HS-5 (cell line): ENCODE results near the gene ITLN2.
A peak's percentile ranks its signal among the peaks of the same experiment; 100 is the strongest.
"Not testable (repeated sequence)": the region's sequence is repeated elsewhere in the genome, so short reads cannot be mapped to it uniquely, and the experiment has no call there.

ENCODE experiments used
- DNase-seq: peaks from one replicate; pipeline ENCODE4 v3.0.0-alpha.2; 2012; ENCODE audit warnings: low read depth

The ITLN2 gene

DNA sequence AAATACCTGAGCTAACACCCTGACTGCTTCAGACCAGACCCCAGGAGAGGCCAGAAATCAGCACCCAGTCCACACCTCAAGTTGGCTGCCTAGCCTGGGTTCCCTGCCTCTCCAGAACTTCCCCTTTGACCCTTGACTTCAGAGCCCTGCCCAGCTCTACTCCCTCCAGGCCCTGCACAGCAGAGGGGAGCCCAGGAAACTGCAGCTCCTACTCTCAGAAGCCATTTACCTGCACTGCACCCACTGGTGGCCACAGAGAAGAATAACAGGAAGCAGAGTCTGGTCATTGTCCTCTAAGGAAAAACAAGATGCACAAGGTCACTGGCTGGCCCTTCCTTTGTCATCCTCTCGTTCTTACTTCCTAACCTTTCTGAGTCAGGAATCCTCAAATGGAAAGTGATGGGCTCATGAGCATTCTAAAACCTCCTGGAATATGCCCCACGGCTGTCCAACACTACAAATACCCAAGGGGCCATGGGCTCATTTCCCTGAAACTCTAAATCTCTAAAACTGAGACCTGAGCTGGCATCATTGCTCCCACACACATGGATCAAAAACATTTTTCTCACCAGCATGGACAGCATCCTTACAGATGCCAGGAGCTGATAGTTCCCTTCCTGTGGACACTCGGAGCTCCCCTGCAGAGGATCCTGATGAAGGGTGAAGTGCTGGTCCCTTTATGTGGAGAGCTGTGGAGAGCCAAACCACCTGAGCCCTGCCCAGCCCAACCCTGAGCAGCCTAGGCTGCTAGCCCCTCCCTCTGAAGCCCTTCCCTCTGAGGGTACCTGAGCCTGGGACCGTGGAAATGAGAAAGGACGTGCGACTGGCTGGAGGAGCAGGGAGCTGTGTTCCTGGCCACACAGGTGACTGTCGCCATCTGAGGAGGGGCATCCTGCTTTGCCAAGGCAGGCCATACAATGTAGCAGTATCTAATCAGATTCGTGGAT lies at the start of gene ITLN2:
Gene ITLN2, minus strand, starts transcription at position 652 of the 947 bp plus-strand sequence. Its CDS starts 68 bp downstream, at position 584.
- DNase-seq, result no peak

DNA sequence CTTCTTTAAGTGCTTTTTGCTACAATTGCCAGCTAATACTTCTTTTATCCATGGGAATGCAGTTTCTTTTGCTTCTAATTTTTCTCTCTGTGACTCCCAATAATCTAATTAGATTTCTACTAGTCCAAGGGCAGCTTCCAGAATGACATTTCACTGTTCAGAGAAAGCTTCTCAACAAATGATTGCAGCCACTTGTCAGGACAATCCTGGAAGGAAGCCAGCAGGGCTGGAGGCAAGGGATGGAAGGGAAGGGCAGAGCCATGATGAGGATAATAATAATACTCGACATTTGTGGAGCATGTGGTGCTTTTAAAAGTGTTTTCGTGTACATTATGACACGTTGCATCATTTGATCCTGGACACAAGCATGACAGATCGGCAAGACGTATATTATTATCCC lies 46.9 kb upstream of the ITLN2 start:
- no peak for DNase-seq

DNA sequence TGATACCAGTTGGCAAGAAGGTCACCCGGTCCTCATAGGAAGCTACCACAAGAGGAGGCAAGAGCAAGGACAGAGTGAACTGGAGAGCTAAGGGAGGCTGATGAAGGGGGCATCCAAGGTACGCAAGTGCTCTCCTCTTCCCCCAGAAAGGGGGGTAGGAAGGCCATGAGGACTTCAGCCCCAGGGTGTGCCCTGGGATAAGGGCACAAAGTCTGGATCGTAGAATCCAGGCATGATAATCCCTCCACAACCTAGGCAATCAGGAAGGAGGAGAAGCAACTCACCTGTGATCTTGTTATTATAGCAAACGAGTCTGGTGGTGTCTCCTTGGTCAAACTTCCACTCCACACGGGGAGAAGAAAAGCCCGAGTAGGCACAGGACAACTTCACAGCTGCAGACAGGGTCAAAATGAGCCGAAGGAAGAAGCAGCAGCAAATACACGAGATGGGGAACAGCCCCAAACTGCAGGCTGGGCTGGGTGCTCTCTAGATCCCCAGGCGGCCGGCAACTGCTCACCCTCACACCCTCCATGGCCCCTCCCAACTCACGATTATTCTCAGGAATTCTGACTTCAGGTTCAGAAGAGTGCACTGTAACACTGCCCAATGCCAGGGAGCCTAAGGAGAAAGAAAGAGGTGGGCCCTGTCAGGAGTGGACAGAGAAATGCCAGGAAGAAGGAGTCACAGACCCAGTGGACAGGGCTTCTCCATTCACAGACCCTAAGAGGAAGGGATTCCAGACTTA lies 46.3 kb upstream of the ITLN2 start:
- DNase-seq, result no peak

DNA sequence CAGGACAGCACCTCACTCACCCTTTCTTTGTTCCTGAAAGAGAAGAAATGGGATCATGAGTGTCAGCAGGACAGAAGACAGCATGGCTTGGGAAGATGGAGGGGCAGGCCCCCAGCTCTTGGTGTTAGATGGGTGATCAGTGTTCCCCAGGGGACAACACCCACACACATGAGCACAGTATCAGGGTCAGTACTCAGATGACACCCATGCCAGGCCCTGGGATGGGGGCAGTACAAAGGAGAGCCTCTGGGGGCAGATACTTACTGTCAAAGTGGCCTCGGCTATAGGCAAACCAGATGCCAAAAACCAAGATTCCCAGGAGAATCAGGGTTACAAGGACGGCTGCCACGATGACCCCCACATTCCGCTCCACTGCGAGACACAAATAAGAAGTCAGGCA lies 44.8 kb upstream of the ITLN2 start:
- no peak for DNase-seq

DNA sequence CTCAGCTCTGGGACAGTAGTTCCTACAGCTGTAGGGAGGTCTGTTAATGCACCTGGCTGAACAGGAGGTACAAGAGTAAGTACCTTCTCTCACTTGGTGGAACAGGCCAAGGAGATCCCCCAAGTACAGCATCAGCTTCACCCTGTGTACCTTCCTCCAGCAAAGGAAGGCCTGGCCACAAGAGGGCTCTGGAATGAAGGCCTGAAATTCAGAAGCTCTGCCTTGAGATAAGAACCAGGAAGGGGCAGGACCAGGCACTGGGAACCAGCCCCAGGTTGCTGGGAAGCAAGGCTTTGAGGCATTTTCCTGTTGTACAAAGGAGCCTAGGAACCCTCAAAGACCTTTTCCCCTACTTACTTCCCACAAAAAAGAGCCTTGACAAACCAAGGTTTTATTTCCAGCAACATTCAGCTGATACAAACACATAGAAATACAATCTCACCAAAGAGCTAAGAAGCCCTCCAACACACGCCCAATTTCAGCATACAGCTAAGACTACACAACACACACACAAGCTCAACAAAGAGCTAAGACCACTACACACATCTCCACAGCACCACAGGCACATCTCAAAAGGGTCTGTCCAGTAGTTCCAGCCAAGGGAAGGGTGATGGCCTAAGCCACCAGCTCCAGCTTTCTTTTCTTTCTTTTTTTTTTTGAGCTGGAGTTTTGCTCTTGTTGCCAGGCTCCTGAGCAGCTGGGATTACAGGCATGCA lies 42.9 kb upstream of the ITLN2 start:
- no peak for DNase-seq

DNA sequence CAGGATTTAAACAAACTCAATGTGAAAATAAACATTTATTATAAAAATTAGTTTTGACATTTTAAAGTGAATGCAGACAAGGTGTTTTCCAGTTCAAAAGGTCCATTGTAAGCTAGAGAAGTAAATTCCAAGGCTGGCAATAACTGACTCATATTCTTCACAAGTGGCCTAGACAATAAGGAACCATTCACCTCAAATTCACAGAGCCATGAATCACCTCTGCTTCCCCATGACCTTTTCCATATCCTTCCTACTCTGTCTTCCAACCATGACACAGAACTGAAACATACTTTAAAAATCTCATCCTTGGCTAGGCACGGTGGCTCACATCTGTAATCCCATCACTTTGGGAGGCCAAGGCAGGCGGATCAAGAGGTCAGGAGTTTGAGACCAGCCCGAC lies 41.6 kb upstream of the ITLN2 start:
- DNase-seq, result peak; percentile 62

DNA sequence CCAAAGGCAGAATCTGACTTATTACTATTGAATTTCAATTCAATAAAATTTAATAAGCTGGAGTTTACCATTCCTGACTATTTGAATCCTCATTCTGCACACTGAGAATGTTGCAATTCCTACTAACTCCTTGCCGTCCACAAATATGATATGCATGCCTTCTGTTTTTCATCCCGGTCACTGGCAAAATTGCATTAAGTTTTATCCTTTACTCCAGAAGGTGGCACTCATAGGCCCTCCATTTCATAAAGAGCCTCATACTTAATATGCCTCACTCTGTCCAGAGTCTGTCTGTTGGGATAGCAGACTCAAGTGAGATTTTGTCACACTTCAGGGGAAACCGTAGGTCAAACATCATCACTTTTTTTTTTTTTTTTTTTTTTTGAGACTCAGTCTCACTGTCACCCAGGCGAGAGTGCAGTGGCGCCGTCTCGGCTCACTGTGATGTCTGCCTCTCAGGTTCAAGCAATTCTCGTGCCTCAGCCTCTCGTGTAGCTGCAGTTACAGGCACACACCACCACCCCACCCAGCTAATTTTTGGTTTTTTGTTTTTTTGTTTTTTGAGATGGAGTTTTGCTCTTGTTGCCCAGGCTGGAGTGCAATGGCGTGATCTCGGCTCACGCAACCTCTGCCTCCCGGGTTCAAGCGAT lies 39.1 kb upstream of the ITLN2 start:
- peak; percentile 37 for DNase-seq

DNA sequence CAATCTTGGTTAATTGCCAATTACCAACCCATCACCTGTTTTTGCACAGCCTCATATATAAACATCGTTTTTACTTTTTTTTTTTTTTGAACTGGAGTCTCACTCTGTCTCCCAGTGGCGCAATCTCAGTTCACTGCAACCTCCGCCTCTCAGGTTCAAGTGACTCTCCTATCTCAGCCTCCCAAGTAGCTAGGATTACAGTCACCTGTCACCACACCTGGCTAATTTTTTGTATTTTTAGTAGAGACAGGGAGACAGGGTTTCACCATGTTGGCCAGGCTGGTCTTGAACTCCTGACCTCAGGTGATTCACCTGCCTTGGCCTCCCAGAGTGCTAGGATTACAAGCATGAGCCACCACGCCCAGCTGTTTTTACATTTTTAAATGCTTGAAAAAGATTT lies 37.4 kb upstream of the ITLN2 start:
- DNase-seq, result not testable (repeated sequence)

DNA sequence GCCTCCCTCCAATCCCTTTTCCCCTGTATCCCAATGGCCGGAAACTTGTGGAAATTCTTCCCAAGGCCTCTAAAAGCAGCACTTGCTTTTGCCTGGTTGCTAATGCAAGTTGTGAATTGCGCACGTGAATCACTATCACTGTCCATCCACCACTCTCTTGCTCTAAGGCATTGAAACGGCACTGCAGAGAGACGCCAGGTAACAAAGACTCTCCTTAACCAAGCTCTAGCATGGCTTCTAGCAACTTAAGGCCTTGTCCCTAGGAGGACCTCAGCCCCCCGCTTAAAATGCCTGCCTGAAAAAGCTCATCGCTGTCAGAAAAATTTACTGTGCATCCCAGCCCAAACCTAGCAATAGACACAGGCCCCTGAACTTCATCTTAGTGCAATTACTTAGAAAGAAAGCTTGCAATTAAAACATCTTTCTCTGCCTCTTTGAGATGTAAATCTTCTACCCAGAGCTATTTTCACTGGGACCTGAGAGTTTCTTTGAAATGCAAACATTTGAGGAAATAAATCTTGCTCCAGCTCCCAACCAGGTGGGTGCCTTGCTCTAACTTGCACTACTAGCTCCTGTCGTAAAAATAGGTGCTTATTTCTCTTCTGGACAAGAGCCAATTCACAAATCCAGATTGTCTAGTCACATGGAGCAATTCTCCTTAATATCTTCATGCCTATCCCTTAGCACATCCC lies 32.9 kb upstream of the ITLN2 start:
- DNase-seq, result no peak

DNA sequence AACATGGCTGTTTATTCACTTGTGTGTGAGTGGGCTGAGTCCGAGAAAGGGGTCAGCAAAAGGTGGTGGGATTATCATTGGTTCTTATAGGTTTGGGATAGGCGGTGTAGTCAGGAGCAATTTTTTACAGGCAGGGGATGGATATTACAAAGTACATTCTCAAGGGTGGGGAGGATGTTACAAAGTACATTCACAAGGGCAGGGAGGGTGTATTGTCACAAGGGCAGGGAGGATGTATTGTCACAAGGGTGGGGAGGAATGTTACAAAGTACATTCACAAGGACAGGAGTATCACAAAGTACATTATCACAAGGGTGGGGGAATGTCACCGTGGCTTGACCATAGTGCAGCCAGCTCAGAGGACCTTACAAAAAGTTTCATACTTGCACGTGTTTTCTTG lies 31.1 kb upstream of the ITLN2 start:
- DNase-seq, result no peak

DNA sequence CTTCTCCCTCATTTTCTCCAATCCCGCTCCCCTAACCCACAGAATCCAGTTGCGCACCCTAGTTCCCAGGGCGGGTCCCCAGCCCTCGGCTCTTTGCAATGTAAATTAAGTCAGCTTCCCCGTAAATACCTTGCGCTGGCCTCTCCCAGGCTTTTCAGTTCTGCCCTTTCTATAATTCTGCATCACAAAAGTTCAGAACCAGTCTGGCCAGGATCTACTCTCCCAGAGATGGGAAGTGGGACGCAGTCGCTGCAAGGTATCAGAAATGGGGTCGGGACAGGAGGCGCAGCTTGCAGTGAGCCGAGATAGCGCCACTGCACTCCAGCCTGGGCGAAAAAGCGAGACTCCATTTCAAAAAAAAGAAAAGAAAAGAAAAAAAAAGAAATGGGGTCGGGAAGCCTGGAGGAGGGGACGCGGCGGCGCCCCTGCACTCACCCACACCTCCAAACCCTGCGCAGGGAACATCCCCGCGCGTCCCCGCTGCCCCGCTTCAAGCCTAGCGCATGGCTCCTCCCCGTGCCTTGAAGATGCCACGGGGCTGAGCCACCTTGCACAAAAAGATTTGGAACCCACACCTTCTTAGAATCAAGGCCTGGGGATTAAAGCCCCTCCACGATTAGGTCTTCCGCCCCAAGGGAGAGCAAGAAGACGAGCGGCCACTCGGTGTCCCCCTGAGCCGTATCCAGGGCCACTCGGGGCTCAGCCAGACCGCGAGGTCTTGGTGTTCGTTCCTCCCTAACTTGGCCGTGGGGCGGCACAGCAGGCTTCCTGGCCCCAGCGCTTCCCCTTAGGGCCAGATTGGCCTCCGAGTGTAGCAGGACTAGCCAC lies 27.2 kb upstream of the ITLN2 start:
- no peak for DNase-seq

DNA sequence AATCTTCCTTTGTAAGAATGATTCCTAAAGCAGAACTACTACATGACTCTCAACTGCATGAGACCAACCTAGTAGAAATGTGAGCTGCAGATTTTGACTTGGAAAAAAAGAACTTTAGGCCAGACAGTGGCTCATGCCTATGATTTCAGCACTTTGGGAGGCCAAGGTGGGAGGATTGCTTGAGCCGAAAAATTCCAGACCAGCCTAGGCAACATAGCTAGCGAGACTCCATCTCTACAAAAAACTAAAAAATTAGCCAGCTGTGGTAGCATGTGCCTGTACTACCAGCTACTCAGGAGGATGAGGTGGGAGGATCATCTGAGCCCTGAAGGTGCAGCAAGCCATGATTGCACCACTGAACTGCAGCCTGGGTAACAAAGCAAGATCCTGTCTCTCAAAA lies 24.7 kb upstream of the ITLN2 start:
- DNase-seq, result no peak

DNA sequence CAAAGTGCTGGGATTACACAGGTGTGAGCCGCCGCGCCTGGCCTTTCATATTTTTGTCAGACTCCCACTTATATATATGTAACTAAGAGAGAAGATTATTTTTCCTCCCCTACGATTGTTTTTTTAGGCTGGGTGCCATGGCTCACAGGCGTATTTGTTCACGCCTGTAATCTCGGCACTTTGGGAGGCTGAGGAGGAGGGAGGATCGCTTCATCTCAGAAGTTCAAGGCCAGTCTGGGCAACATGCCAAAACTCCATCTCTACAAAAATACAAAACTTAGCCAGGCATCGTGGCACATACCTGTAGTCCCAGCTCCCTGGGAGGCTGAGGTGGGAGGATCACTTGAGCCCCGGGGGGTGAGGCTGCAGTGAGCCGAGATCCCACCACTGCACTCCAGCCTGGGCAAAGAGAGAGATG lies 23.9 kb upstream of the ITLN2 start:
- no peak for DNase-seq

DNA sequence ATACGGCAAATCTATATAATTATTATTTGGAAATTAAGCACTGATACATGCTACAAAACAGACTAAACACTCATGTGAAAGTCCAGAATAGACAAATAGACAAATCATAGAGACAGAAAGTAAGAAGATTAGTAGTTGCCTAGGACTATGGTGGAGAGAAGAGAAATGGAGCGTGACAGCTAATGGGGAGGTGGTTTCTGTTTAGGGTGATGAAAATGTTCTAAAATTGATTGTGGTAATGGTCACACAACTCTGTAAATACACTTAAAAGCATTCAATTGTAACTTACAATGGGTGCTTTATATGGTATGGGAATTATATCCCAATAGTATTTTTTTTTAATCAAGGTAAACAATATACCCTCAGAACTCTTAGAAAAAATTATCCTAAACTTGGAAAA lies 20.4 kb upstream of the ITLN2 start:
- DNase-seq, result no peak

DNA sequence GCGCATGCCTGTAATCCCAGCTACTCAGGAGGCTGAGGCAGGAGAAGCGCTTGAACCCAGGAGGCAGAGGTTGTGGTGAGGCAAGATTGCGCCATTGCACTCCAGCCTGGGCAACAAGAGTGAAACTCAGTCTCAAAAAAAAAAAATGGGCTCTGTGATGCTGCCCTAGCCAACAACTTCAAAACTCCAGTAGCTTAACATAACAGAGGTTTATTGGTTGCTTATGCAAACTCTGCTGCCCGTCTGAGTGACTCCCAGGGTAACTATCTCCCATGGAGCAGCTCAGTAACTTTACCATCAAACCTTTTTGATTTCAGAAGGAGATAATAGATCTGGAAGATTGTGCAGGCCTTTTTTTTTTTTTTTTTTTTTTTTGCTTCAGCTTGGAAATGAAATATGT lies 18.9 kb upstream of the ITLN2 start:
- no peak for DNase-seq

DNA sequence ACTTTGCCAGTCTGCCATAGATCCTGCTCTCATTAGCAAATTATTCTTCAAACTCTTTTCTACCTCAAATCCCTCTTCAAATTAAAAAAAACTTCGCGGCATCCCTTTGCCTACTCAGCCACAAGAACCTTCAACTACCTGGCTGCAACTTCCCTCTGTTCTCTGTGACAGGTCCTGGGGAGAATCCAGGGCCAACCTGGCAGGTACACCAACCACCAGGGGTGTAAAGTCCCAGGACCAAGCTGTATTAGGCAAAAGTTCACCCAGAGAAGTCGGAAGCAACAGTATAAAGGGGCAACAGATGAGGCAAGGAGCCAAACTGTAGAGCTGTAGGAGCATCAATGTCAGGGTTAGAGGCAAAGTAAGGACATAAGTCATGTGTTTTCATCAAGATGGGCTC lies 18.3 kb upstream of the ITLN2 start:
- DNase-seq, result no peak

DNA sequence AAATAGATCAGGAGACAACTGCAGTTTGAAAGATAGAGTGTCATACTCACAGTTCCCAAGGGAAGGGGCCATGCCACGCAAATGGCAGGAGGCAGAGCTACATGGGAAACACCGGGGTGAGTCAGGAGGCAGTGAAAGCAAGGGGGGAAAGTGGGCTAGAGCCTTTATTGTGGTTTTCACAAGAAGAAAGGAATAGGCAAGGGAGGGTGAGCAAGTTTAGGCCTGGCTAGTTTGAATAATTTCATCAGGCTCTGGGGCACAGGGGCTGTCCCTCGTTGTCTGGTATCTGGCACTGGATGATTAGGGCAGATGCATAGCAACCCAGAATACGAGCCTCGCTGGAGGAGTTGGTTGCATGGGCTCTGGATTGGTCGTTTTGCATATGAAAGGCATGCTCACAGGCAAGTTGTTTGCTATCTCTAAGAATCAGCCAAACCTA lies 17.0 kb upstream of the ITLN2 start:
- no peak for DNase-seq

DNA sequence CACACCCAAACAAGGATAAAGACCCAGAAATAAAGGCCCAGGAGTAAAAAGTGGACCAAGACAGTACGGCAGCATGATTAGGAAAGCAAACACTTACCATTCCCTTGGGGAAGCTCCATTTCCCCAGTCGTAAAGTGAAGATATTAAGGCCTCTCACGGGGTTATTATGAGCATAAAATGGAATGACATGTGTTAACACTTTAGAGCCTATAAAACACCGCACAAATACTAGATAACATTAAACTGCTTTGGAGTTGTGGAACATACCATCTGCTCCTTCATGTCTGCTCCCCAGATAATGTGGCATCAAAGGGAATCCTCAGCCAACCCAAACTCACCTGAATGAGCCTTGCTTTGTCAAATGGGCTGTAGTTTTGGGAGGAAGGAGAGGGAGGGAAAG lies 8.9 kb upstream of the ITLN2 start:
- DNase-seq, result no peak

DNA sequence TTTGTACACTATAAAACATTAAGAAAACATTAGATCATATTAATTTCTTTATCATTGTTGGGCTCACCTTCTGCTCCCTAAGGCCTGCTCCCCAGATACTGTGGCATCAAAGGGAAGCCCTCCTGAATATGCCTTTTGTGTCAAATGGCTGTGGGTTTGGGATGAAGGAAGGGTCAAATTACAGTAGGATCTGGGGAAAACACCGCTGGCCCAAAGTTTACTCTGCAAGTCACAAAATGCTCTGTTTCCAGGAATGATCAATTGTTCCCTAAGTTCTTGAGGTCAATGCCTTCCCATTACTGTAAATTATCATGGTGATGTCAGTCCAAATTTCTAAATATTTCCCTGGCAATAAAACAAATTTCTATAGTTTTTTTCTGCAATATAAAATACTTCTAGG lies 6.8 kb upstream of the ITLN2 start:
- DNase-seq, result no peak

DNA sequence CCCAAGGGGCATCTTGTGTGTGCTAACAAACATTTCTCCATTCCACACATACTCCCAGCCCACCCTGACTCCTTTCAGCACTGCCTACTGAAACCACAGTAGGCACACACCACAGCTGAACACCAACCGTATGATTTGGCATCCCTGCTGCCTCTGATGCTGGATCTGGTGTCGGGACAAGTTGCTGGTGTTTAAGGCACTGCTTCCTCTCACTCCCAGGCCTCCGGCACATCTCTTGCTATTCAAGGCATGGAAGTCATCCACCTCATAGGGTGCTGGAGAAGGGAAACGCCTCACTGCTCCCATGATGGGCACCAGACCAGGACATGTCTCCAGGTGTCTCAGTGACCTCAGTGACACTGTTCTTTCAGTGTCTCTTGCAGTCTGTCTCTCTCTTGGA lies 2.4 kb upstream of the ITLN2 start:
- DNase-seq, result no peak

DNA sequence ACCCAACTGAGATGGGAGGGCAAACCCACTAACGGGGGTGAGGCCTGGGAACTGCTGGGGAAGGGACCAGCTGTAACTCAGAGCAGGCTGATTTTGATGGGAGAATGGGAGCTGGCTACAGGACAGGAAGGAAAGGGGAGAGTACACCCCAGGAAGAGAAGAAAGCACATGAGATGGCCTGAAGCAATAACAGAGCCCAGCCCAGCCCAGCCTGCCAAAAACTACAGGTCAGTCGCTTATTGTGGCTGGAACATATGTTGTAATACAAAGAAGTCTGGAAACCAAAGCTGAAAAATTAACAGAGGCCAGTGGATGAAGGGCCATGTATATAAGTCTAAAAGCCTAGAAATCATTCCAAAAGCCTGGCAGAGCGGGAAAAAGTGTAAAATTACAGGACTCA lies 1.6 kb downstream of the ITLN2 start:
- no peak for DNase-seq
